Endodermal cell (in vitro differentiated cells): Measurements from ENCODE around the gene AAK1. TPM values are rescaled to one million over a fixed set of nuclear protein-coding genes. Genes with fewer than 3 reads are reported as not detected.

Experiments used
- DNase-seq: peaks from one replicate; pipeline ENCODE4 v3.0.0-alpha.2; 2017
- H3K27ac ChIP-seq: 2 replicates; pipeline ENCODE4 v1.5.1; 2013; ENCODE audit warnings: mild to moderate bottlenecking, low read depth, low read length, moderate library complexity
- H3K27me3 ChIP-seq: 2 replicates; pipeline ENCODE4 v1.6.1; 2013; ENCODE audit warnings: mild to moderate bottlenecking, low read length, moderate library complexity; ENCODE audit not compliant: insufficient read depth, control insufficient read depth, poor library complexity, severe bottlenecking
- H3K36me3 ChIP-seq: 2 replicates; pipeline ENCODE4 v1.7.0; 2013; ENCODE audit warnings: mild to moderate bottlenecking, low read length, moderate library complexity; ENCODE audit not compliant: control insufficient read depth, insufficient read depth
- H3K4me1 ChIP-seq: one replicate; pipeline ENCODE4 v1.7.0; 2013; ENCODE audit warnings: low read length; ENCODE audit not compliant: control insufficient read depth, insufficient read depth
- H3K4me3 ChIP-seq: 2 replicates; pipeline ENCODE4 v1.5.1; 2013; ENCODE audit warnings: mild to moderate bottlenecking, low read length, moderate library complexity
- H3K9ac ChIP-seq: 2 replicates; pipeline ENCODE4 v1.6.1; 2013; ENCODE audit warnings: mild to moderate bottlenecking, low read length, moderate library complexity; ENCODE audit not compliant: poor library complexity, severe bottlenecking; ENCODE audit errors: extremely low read depth
- H3K9me3 ChIP-seq: 2 replicates; pipeline ENCODE4 v1.6.1; 2013; ENCODE audit warnings: mild to moderate bottlenecking, low read length, moderate library complexity; ENCODE audit not compliant: control insufficient read depth
- H3K27ac Mint-ChIP-seq: 2 replicates; pipeline ENCODE4 v1.8.0; 2020; ENCODE audit warnings: mixed read lengths
- H3K27me3 Mint-ChIP-seq: 2 replicates; pipeline ENCODE4 v1.8.0; 2021; ENCODE audit warnings: mild to moderate bottlenecking, mixed read lengths; ENCODE audit not compliant: insufficient read depth
- H3K36me3 Mint-ChIP-seq: 2 replicates; pipeline ENCODE4 v1.8.0; 2020; ENCODE audit warnings: low read depth, mixed read lengths
- H3K4me1 Mint-ChIP-seq: 2 replicates; pipeline ENCODE4 v1.8.0; 2020; ENCODE audit warnings: mixed read lengths
- H3K4me3 Mint-ChIP-seq: 2 replicates; pipeline ENCODE4 v1.8.0; 2020; ENCODE audit warnings: mild to moderate bottlenecking, moderate library complexity, mixed read lengths
- H3K9me3 Mint-ChIP-seq: 2 replicates; pipeline ENCODE4 v1.8.0; 2020; ENCODE audit warnings: mild to moderate bottlenecking, mixed read lengths
- whole genome bisulfite sequencing, 2 experiments: methylation state at CpG; one replicate each; pipeline versions ENCODE4 v1.1.5 to v1.1.7; 2013; ENCODE audit warnings: missing lambda C conversion rate in 2 of 2, mixed read lengths in 1 of 2; ENCODE audit not compliant: insufficient coverage in 1 of 2, insufficient read length in 1 of 2; 5-methylcytosine and 5-hydroxymethylcytosine counted together
- total RNA-seq, 2 donors: library from RNA; stranded (reverse); fragmentation: NEBNext Ultra II Directional in 1 of 2; extraction: Animal tissue kit (Norgen Biotek cat#: 25700) in 1 of 2; gene quantifications; 2 replicates in 1 of 2; 3 replicates in 1 of 2; pipeline ENCODE4 v1.2.1, GENCODE V29; 2021
- TF ChIP-seq, protein P1 (sequence below): fragments of 200-600 bp; sonication (generic); conservative IDR thresholded peaks from 2 replicates; pipeline ENCODE4 v1.5.0; 2021; ENCODE audit warnings: antibody characterized with exemption, mild to moderate bottlenecking

The AAK1 gene
- total RNA-seq, 2 donors from 2014 or later = 29.2 to 34.7 TPM

DNA sequence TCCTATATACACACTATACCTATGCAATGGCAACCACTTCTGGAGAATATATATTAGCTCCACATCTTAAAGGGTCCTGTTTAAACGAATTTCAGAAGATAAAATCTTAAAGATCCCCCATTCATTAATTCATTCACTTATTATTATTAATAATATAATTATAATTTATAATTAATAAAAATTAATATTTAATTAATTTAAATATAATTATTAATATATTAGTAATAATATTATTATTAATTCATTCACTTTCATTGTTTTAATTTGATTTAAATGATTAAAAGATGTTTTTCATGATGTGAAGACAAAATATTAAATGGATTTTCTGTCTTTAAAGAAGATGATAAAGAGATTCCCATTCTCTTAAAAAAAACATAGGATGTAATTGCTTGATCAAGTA is 227.4 kb downstream of the AAK1 start:
- no peaks in the 10 kb centered on the region for H3K4me1 ChIP-seq
- H3K9ac ChIP-seq = no peak overlapping the region
- H3K27ac Mint-ChIP-seq = no peak overlapping the region
- no peak overlapping the region for H3K27ac ChIP-seq
- H3K27me3 Mint-ChIP-seq = no peaks in the 10 kb centered on the region
- no peak overlapping the region for H3K4me3 ChIP-seq
- TF ChIP-seq, protein P1, sequence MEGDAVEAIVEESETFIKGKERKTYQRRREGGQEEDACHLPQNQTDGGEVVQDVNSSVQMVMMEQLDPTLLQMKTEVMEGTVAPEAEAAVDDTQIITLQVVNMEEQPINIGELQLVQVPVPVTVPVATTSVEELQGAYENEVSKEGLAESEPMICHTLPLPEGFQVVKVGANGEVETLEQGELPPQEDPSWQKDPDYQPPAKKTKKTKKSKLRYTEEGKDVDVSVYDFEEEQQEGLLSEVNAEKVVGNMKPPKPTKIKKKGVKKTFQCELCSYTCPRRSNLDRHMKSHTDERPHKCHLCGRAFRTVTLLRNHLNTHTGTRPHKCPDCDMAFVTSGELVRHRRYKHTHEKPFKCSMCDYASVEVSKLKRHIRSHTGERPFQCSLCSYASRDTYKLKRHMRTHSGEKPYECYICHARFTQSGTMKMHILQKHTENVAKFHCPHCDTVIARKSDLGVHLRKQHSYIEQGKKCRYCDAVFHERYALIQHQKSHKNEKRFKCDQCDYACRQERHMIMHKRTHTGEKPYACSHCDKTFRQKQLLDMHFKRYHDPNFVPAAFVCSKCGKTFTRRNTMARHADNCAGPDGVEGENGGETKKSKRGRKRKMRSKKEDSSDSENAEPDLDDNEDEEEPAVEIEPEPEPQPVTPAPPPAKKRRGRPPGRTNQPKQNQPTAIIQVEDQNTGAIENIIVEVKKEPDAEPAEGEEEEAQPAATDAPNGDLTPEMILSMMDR = no peak
- H3K36me3 Mint-ChIP-seq = peaks cover 55% of the 10 kb centered on the region
- H3K36me3 ChIP-seq = peaks cover 49% of the 10 kb centered on the region
- H3K4me3 Mint-ChIP-seq = no peak overlapping the region
- no peaks in the 10 kb centered on the region for H3K9me3 Mint-ChIP-seq
- no peaks in the 10 kb centered on the region for H3K9me3 ChIP-seq
- no peaks in the 10 kb centered on the region for H3K4me1 Mint-ChIP-seq
- 100% methylated on average over 1 of the region's 1 CpG; no CpG with 5 or more reads in 1 of the 2 experiments for WGBS, 2 experiments
- DNase-seq = no peak
- H3K27me3 ChIP-seq = no peaks in the 10 kb centered on the region

Other genes starting within 250 kb of the AAK1 start
- gene NFU1, start 206.3 kb downstream of the AAK1 start, total RNA-seq = 10 to 100 TPM; 37.0 to 37.9 TPM
- 10 to 100 TPM; 18.0 to 21.4 TPM for gene ANXA4, start 98.4 kb upstream of the AAK1 start, total RNA-seq
- 10 to 100 TPM; 19.7 to 25.5 TPM for gene GMCL1, start 185.9 kb upstream of the AAK1 start, total RNA-seq